ENCODE results near the gene RNF144A. TPM values are rescaled to one million over a fixed set of nuclear protein-coding genes. Genes with fewer than 3 reads are reported as not detected.

RNF144A gene
- total RNA-seq, 1 experiment from 2014 or later: 13.0 TPM

DNA sequence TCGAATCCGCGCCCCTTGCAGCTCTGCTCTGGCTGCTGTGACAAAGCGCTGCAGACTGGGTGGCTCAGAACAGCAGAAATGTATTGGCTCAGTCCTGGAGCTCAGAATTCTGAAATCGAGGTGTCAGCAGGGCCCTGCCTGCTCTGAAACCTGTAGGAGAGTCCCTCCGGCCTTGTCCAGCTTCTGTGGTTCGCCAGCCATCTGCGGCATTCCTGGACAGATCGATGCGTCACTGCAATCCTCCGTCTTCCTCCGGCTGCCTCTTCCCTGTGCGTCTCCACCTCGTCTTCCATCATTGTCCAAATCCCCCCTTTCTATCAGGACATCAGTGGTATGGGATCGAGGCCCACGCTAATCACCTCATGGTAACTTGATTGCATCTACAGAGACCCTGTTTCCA lies 115.2 kb downstream of the RNF144A start:
- TF ChIP-seq SP1 (IDR thresholded peaks at IDR 0.05; ENCODE audit: low read depth) (no peak), CEBPB (IDR thresholded peaks at IDR 0.05; ENCODE audit: low read depth) (no peak), TCF7L2 (IDR thresholded peaks at IDR 0.05; ENCODE audit: borderline replicate concordance, extremely low read depth, insufficient read depth, insufficient read length) (no peak), RAD21 (IDR thresholded peaks at IDR 0.05; ENCODE audit: low read depth) (no peak), JUND (IDR thresholded peaks at IDR 0.05) (no peak), EZH2phosphoT487 (IDR thresholded peaks at IDR 0.05; ENCODE audit: borderline replicate concordance) (no peak), EZH2 (IDR thresholded peaks at IDR 0.05) (no peak), SRF (IDR thresholded peaks at IDR 0.05; ENCODE audit: low read depth) (no peak), ZNF274 (IDR thresholded peaks at IDR 0.05; ENCODE audit: low read depth, low read length) (no peak)
- TF ChIP-seq, protein P1, sequence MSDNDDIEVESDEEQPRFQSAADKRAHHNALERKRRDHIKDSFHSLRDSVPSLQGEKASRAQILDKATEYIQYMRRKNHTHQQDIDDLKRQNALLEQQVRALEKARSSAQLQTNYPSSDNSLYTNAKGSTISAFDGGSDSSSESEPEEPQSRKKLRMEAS (IDR thresholded peaks at IDR 0.05): no peak
- Histone ChIP-seq H3K9me3 (ENCODE audit: control insufficient read depth in 1 of 2, insufficient read depth in 1 of 2, low read depth in 1 of 2, low read length in 2 of 2) (no peaks in the 10 kb centered on the region), H3K79me2 (ENCODE audit: insufficient read depth, low read length) (no peaks in the 10 kb centered on the region), H2AFZ (ENCODE audit: low read depth, low read length, poor library complexity, severe bottlenecking) (no peak overlapping the region), H3K27ac (ENCODE audit: low read depth, low read length) (no peak overlapping the region), H3K4me3 (replicated peaks in 1 of 2; ENCODE audit: low read depth in 1 of 2, low read length in 2 of 2) (no peak overlapping the region), H3K4me2 (ENCODE audit: low read length) (no peak overlapping the region), H4K20me1 (ENCODE audit: insufficient read depth) (no peaks in the 10 kb centered on the region), H3K4me1 (ENCODE audit: control insufficient read depth in 1 of 2, insufficient read depth in 2 of 2, low read length in 2 of 2) (peaks cover 7 to 8% of the 10 kb centered on the region in 2 experiments; a peak in 2 of 4 replicates), H3K9ac (ENCODE audit: low read length) (no peak overlapping the region), H3K27me3 (ENCODE audit: insufficient read depth, low read length) (no peaks in the 10 kb centered on the region), H3K9me2 (ENCODE audit: insufficient read depth) (no peaks in the 10 kb centered on the region), H3K36me3 (ENCODE audit: control insufficient read depth in 1 of 2, insufficient read depth in 2 of 2, low read length in 2 of 2) (no peaks in the 10 kb centered on the region; a peak in 2 of 4 replicates)
- no peak for ATAC-seq
- intact Hi-C loops (cut with micrococcal nuclease): no loop called here
- RAD21 ChIA-PET (ENCODE audit: low non-redundant PET in 1 of 2, low total read pairs in 2 of 2, uncharacterized antibody in 2 of 2, unreplicated experiment in 2 of 2): no interaction called here
- BruUV-seq (replicated peaks): no TSS peak
- no peak for DNase-seq (ENCODE audit: low read depth, low spot score)
- CTCF ChIA-PET: interaction anchor here (1.1 kb wide), 1 partner anchor 135 kb away, joined by 3 read pairs; no protein-coding TSS in a partner anchor
- POLR2A ChIA-PET: no interaction called here

DNA sequence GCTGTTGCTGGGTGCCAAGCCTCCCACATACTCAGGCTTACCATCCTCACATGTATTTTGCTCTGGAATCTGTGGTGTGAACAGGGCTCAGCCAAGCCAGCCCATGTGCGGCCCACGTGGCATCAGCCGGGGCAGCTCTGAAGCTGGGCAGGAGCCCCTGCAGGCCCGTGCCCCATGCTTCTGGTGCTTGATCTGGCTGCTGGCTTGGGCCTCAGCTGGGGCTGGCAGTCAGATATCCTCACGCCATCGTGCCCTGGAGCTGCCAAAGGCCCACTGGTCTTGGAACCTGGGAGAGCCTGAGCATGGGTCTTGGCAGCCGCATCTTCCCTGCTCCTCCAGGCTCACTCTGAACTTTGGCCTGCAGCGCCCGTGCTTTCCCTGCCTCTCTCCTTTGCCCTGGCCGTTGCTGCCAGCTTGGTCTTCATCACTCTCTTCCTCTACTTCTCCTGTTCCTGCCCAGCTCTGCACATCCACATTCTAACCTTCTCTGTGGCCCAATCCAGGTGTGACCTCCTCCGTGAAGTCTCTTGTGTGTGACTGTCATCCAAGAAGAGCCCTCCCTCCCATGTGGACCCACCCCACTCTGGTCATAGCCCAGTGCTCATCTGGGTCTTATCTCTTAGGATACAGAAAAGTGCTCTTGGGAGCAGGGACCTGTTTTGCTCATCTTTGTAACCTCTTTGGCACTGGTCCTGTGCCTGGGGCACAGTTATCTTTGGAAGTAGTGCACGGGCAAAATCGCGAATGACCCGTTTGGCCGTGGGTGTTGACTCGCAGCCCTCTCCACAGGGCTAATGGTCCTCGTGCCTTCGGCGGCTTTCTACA lies 116.1 kb downstream of the RNF144A start:
- Histone ChIP-seq H3K9me3 (ENCODE audit: control insufficient read depth in 1 of 2, insufficient read depth in 1 of 2, low read depth in 1 of 2, low read length in 2 of 2) (no peaks in the 10 kb centered on the region), H3K4me3 (replicated peaks in 1 of 2; ENCODE audit: low read depth in 1 of 2, low read length in 2 of 2) (no peak overlapping the region), H3K79me2 (ENCODE audit: insufficient read depth, low read length) (no peaks in the 10 kb centered on the region), H4K20me1 (ENCODE audit: insufficient read depth) (no peaks in the 10 kb centered on the region), H3K4me1 (ENCODE audit: control insufficient read depth in 1 of 2, insufficient read depth in 2 of 2, low read length in 2 of 2) (peaks cover 7 to 8% of the 10 kb centered on the region in 2 experiments; a peak in 2 of 4 replicates), H3K27ac (ENCODE audit: low read depth, low read length) (no peak overlapping the region), H3K27me3 (ENCODE audit: insufficient read depth, low read length) (no peaks in the 10 kb centered on the region), H3K36me3 (ENCODE audit: control insufficient read depth in 1 of 2, insufficient read depth in 2 of 2, low read length in 2 of 2) (no peaks in the 10 kb centered on the region; a peak in 2 of 4 replicates), H3K9me2 (ENCODE audit: insufficient read depth) (no peaks in the 10 kb centered on the region), H3K4me2 (ENCODE audit: low read length) (no peak overlapping the region), H2AFZ (ENCODE audit: low read depth, low read length, poor library complexity, severe bottlenecking) (no peak overlapping the region), H3K9ac (ENCODE audit: low read length) (no peak overlapping the region)
- TF ChIP-seq CEBPB (IDR thresholded peaks at IDR 0.05; ENCODE audit: low read depth) (no peak), SP1 (IDR thresholded peaks at IDR 0.05; ENCODE audit: low read depth) (no peak), EGR1 (IDR thresholded peaks at IDR 0.05; ENCODE audit: low read depth) (no peak), EZH2phosphoT487 (IDR thresholded peaks at IDR 0.05; ENCODE audit: borderline replicate concordance) (no peak), YY1 (IDR thresholded peaks at IDR 0.05; ENCODE audit: extremely low read depth, insufficient replicate concordance, low read depth, low read length) (no peak), SIN3A (IDR thresholded peaks at IDR 0.05; ENCODE audit: low read depth) (no peak), ZFX (IDR thresholded peaks at IDR 0.05) (no peak), ELF1 (IDR thresholded peaks at IDR 0.05; ENCODE audit: borderline replicate concordance, low read depth) (no peak), CBX3 (IDR thresholded peaks at IDR 0.05; ENCODE audit: low read depth) (no peak), JUND (IDR thresholded peaks at IDR 0.05) (no peak), EZH2 (IDR thresholded peaks at IDR 0.05) (no peak), POLR2AphosphoS5 (IDR thresholded peaks at IDR 0.05; ENCODE audit: low read depth, low read length) (no peak), RAD21 (IDR thresholded peaks at IDR 0.05; ENCODE audit: low read depth) (no peak), TCF7L2 (IDR thresholded peaks at IDR 0.05; ENCODE audit: borderline replicate concordance, extremely low read depth, insufficient read depth, insufficient read length) (no peak), ZNF274 (IDR thresholded peaks at IDR 0.05; ENCODE audit: low read depth, low read length) (no peak)
- TF ChIP-seq, protein P2, sequence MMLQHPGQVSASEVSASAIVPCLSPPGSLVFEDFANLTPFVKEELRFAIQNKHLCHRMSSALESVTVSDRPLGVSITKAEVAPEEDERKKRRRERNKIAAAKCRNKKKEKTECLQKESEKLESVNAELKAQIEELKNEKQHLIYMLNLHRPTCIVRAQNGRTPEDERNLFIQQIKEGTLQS (IDR thresholded peaks at IDR 0.05): no peak
- no TSS peak for BruUV-seq (replicated peaks)
- RAD21 ChIA-PET (ENCODE audit: low non-redundant PET in 1 of 2, low total read pairs in 2 of 2, uncharacterized antibody in 2 of 2, unreplicated experiment in 2 of 2): no interaction called here
- CTCF ChIA-PET: interaction anchor here (1.5 kb wide), 1 partner anchor 136 kb away, joined by 7 read pairs; no protein-coding TSS in a partner anchor
- intact Hi-C loops (cut with micrococcal nuclease): no loop called here
- DNase-seq (ENCODE audit: low read depth, low spot score) (no peak), ATAC-seq (no peak)
- POLR2A ChIA-PET: no interaction called here

Data from HCT116 (cell line).